ENCODE measurements around the gene BAIAP2. TPM values are rescaled to one million over a fixed set of nuclear protein-coding genes. Genes with fewer than 3 reads are reported as not detected.

BAIAP2 gene
- polyA plus RNA-seq, 1 donor: 37.2 TPM

DNA sequence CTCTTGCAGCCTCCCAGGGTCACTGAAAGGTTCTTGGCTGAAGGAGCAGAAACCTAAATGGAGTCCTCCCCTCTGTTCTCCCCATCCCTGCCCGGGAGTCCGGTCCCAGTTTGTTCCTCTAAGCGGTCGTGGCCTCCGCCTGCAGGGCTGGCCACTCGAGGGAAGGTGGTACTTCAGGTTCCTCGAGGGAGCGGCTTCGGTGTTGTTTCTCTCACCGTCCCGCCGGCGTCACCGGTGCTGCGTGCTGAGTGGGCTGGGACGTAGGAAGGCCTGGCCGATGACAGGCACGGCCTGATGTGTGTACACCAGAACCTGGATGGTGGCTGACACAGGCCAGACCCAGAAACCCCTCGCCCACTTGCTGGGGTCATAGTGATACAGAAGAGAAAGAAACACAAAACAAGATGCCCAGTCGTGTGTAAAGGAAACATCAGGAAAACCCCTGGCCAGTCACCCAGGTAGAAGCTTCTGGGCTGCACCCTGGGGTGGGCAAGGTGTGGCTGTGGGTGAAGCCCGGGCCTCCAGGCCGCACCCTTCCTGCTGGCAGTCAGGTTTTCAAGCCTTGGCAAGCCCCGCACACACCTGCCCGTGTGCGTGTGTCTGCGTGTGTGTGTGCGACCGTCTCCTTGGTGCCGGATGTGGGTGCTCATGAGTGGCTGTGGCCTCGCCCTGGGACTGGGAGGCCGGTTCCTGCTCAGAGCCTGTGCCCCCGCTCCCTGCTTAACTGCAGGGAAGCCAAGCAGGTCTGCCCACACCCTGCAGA lies 52.0 kb downstream of the BAIAP2 start:
- no peak for DNase-seq

DNA sequence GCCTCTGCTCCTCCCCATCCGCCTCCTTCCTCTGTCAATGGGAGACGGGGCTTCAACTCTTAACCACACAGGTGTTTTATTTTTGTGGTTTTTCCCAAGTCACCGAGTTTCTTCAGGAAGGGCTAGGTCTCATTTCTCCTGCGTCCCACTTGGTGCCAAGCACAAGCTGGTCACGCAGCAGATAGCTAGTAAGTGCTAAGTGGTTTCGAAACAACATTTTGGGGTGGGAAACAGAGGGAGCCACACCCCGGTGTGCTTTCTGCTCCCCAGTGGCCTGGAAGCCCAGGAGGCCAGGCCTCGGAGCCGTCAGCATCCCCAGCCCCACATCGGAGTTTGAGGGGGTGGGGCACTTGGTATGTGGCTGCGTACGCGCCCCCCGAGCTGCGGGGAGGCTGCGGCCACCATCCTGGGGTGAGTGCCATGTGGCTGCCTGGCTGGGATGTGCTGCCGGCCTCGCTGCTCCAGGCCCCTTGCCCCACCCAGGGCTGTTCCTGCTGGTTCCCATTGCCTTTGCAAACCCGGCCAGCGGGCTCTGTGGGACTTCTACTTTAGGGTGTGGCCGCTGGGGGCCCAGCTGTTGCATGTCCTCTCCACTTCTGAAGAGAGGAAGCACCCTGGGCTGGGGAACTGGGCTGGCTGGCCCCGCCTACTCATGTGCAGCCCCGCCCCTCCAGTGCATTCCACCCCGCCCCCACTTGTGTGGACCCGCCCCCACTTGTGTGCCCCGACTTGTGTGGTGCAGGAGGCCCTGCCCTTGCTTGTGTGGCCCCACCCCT lies 55.6 kb downstream of the BAIAP2 start:
- DNase-seq: no peak

DNA sequence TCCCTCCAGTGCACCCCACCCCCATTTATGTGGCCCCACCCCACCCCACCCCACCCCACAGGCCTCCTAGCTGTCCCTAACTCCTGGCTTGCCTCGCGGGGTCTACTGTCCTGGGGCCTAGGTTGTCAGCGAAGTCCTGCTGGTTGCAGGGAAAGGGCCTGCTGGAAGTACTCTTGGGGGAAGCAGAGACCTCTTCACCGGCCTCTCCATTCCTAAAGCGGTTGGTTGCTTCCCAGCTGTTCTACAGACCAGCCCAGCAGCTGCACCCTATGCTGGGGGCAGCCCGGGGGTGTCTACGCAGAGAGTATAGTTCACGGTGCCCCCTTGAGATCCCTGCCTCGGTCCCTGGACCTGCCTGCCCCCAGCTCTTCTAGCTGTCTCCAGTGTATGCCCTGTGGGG lies 56.2 kb downstream of the BAIAP2 start:
- no peak for DNase-seq

- DNase-seq: no peak
Observed at GRCh38 chr17:81091774-81092517, 57.0 kb downstream of the BAIAP2 start.

DNA sequence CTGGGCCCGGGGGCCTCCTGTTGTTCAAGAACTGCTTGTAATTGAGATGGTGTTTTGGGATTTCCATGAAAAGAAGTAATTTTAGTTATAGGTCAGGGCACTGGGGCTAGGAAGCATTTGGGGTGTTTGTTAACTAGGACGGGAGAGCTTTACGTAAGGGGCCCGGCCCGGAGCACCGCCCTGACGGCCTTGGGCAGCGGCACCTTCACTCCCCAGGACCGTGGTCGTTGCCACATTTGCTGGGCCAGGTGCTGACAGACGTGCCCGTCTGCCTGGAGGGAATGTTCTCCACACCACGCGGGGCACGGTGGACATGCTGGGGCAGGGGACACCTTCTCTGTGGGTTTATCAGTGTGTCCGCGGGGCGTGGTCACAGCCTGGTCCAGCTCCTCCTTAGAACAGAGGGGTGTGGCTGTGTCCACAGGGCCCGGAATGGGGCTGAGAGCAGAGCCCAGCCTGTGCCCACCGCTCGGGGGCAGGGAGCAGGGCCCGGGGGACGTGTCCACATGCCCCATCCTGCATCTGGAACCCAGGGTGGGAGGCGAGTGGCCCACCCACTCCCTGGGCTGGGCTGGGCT lies 57.7 kb downstream of the BAIAP2 start:
- no peak for DNase-seq

GRCh38 chr17:81093619-81094508 lies 58.9 kb downstream of the BAIAP2 start:
- DNase-seq: no peak

DNA sequence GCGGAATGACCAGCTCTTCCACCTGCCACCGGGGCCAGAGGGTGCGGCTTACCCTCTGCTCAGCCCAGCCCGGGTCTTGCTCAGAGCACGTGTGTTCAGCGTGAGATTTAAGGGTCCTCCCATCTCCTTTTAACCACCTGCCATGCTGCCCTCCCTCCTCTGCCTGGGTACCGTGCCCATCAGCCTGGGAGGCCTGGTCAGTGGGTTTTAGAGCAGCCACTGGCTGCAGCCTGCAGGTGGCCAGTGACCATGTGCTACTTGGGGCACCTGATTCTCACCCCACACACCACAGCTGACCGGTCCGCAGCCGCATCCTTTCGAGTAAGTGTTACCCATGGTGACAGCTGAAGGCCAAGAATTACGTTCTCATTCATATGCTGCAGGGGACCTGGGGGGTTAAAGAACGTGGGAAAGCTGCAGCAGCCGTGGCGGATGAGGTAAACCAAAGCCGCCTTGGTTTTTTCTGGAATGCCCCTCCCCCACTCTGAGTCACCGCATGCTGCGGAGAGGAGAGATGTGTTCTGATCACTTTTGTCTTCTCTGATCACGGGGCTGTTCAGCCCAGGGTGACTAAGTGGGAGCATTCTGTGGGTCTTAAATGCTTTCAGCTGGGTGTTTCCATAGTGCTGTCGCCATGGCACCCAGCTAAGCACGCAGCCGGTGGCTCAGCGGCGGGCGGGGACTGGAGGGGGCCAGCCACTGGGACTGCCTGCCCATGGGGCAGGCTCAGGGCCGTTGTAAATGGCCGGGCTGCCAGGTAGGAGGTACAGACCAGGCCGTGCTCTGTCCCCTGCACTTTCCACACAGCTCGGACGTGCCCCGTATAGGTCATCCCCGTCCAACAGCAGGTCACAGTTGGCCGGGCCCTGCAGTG lies 59.8 kb downstream of the BAIAP2 start:
- DNase-seq: peak; percentile 80

- no peak for DNase-seq
Observed at GRCh38 chr17:81095383-81095762, 60.4 kb downstream of the BAIAP2 start.

DNA sequence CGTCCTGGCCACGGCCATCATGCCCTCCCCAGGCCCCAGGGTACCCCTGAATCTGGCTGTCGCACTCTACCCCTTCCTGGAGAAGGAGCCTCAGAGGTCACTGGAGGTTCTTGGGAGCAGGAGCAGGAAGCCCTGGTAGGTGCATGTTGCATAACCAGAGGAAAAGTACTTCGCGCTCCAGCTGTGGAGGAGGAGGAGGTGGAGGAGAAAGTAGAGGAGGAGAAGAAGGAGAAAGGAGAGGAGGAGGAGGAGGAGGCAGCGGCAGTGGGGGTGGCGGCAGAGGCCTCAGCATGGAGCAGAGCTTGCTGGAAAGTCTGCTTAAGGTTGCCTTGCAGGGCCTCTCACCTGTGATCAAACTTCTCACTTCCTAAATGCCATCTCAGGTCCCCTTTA lies 61.8 kb downstream of the BAIAP2 start:
- no peak for DNase-seq

- DNase-seq: peak; percentile 86
Observed at GRCh38 chr17:81097134-81097942, 62.4 kb downstream of the BAIAP2 start.

GRCh38 chr17:81097943-81098308 lies 63.0 kb downstream of the BAIAP2 start:
- DNase-seq: no peak

- DNase-seq: no peak
Observed at GRCh38 chr17:81099888-81100287, 64.9 kb downstream of the BAIAP2 start.

DNA sequence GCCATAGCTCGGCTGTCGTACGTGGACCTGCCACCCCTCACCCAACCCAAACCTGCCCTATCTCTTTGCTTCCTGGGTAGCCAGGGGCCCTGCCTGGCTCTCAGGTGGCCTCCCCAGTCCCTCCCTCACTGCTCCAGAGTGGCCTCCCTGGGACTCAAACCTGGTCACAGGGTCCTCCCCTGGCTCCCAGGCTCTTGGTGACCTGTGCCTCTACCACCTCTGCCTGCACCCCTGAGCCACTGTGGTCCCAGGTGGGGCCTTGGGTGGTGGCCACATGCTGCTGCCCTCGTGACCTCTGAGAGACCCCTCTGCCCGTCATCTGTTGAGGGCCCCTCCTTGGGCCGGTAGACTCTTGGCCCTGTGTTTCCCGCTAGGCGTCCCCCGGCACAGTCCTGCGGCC lies 65.7 kb downstream of the BAIAP2 start:
- no peak for DNase-seq

GRCh38 chr17:81101614-81102306 lies 66.8 kb downstream of the BAIAP2 start:
- DNase-seq: peak; percentile 57

DNA sequence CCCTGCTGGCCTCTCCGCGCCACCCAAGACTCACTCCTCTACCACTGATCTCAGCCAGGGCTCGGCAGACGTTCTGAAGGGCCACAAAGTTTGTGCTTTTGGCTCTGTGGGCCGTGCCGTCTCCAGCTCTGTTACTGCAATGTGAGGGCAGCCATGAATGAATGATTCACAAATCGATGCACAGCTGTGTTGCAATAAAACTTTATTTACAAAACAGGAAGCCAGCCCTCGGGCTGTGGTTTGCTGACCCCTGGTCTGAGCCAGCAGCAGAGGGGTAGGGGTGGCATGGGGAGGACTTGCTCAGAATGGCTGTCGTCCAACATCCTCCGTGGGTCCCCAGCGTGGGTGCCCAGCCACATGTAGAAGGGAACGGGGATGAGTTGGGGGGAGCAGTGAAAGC lies 67.4 kb downstream of the BAIAP2 start:
- DNase-seq: no peak

GRCh38 chr17:81102869-81103268 lies 67.9 kb downstream of the BAIAP2 start:
- DNase-seq: no peak

- no peak for DNase-seq
Observed at GRCh38 chr17:81103379-81103778, 68.4 kb downstream of the BAIAP2 start.

- DNase-seq: no peak
Observed at GRCh38 chr17:81106716-81107115, 71.8 kb downstream of the BAIAP2 start.

- no peak for DNase-seq
Observed at GRCh38 chr17:81108220-81108619, 73.3 kb downstream of the BAIAP2 start.
